Measurements from ENCODE around the gene CTLA4. TPM values are rescaled to one million over a fixed set of nuclear protein-coding genes. Genes with fewer than 3 reads are reported as not detected.

The CTLA4 gene
- total and polyA plus RNA-seq, 8 donors = 1.1 to 2.0 TPM; not detected in 6

GRCh38 chr2:203904022-203904421, 36.5 kb downstream of the CTLA4 start:
- H3K36me3 ChIP-seq = no peaks in the 10 kb centered on the region
- no peak overlapping the region for H3K4me3 ChIP-seq
- intact Hi-C loops (cut with DNase I; ENCODE audit: low total_unique reads) = no loop called here
- no peak for DNase-seq
- peaks cover 0 to 17% (median 8%) of the 10 kb centered on the region in 4 donors for H3K4me1 ChIP-seq
- no peak overlapping the region for H3K27ac ChIP-seq
- TF ChIP-seq POLR2AphosphoS5 (IDR thresholded peaks at IDR 0.05) = no peak
- TF ChIP-seq POLR2A (IDR thresholded peaks at IDR 0.05) = no peak
- no peak for TF ChIP-seq EP300 (IDR thresholded peaks at IDR 0.05)
- TF ChIP-seq CTCF (IDR thresholded peaks at IDR 0.05) = no peak
- peaks cover 9 to 24% (median 19%) of the 10 kb centered on the region in 4 donors for H3K9me3 ChIP-seq
- H3K27me3 ChIP-seq = no peaks in the 10 kb centered on the region
- 92 to 95% (median 95%) methylated on average over 4 of the region's 4 CpGs for WGBS, 5 donors

- Histone ChIP-seq H3K36me3 (no peaks in the 10 kb centered on the region), H3K27me3 (no peaks in the 10 kb centered on the region), H3K9me3 (peaks cover 9 to 24% (median 19%) of the 10 kb centered on the region in 4 donors), H3K4me3 (no peak overlapping the region), H3K27ac (no peak overlapping the region), H3K4me1 (peaks cover 0 to 20% (median 13%) of the 10 kb centered on the region in 4 donors)
- DNase-seq = no peak
- intact Hi-C loops (cut with DNase I; ENCODE audit: low total_unique reads) = no loop called here
- TF ChIP-seq POLR2A (IDR thresholded peaks at IDR 0.05) (no peak), CTCF (IDR thresholded peaks at IDR 0.05) (no peak)
These were observed 38.1 kb downstream of the CTLA4 start for GRCh38 chr2:203905656-203906055.

GRCh38 chr2:203908066-203908796, 40.7 kb downstream of the CTLA4 start:
- H3K36me3 ChIP-seq = no peaks in the 10 kb centered on the region
- intact Hi-C loops (cut with DNase I; ENCODE audit: low total_unique reads) = no loop called here
- H3K27me3 ChIP-seq = no peaks in the 10 kb centered on the region
- H3K4me3 ChIP-seq = no peak overlapping the region
- TF ChIP-seq POLR2A (IDR thresholded peaks at IDR 0.05) = no peak
- no peak for TF ChIP-seq CTCF (IDR thresholded peaks at IDR 0.05)
- no peak for TF ChIP-seq POLR2AphosphoS5 (IDR thresholded peaks at IDR 0.05)
- TF ChIP-seq EP300 (IDR thresholded peaks at IDR 0.05) = no peak
- DNase-seq = peak in 1 of 2 donors; percentile 40
- H3K9me3 ChIP-seq = peaks cover 0 to 2% (median under 1%) of the 10 kb centered on the region in 4 donors
- WGBS, 5 donors = 76 to 90% (median 80%) methylated on average over 6 of the region's 6 CpGs
- H3K4me1 ChIP-seq = peaks cover 0 to 20% (median 13%) of the 10 kb centered on the region in 4 donors
- peak overlapping the region in 1 of 5 donors; percentile 20 for H3K27ac ChIP-seq

- no peak for DNase-seq
- intact Hi-C loops (cut with DNase I; ENCODE audit: low total_unique reads) = no loop called here
- no peak for TF ChIP-seq POLR2AphosphoS5 (IDR thresholded peaks at IDR 0.05)
- no peak for TF ChIP-seq CTCF (IDR thresholded peaks at IDR 0.05)
- TF ChIP-seq EP300 (IDR thresholded peaks at IDR 0.05) = no peak
- no peak for TF ChIP-seq POLR2A (IDR thresholded peaks at IDR 0.05)
- no peaks in the 10 kb centered on the region for H3K36me3 ChIP-seq
- H3K27ac ChIP-seq = peak overlapping the region in 3 of 5 donors; percentile 20 to 28 (median 26)
- H3K4me1 ChIP-seq = peaks cover 0 to 20% (median 13%) of the 10 kb centered on the region in 4 donors
- H3K4me3 ChIP-seq = no peak overlapping the region
- no peaks in the 10 kb centered on the region for H3K27me3 ChIP-seq
- WGBS, 5 donors = 41 to 46% (median 43%) methylated on average over 3 of the region's 3 CpGs
- no peaks in the 10 kb centered on the region for H3K9me3 ChIP-seq
These were observed 41.2 kb downstream of the CTLA4 start for GRCh38 chr2:203908797-203909185.
